Activated CD4-positive, alpha-beta T cell treated with anti-CD3 and anti-CD28 coated beads, Interleukin-2, amount 50 U/mL, for 48 hours (primary cell): ENCODE results near the gene NDUFAF3.
A peak's percentile ranks its signal among the peaks of the same experiment; 100 is the strongest.

Experiments
- DNase-seq, 2 experiments: peaks; one replicate each; pipeline ENCODE4 v3.0.0-alpha.2; 2020

Gene NDUFAF3, protein sequence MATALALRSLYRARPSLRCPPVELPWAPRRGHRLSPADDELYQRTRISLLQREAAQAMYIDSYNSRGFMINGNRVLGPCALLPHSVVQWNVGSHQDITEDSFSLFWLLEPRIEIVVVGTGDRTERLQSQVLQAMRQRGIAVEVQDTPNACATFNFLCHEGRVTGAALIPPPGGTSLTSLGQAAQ

GRCh38 chr3:49021813-49022687 lies at the start of gene NDUFAF3:
Gene NDUFAF3, plus strand, starts transcription at chr3:49022121. Its CDS starts 24 bp downstream, at chr3:49022145.
- DNase-seq: peak; percentile 93 to 95

DNA sequence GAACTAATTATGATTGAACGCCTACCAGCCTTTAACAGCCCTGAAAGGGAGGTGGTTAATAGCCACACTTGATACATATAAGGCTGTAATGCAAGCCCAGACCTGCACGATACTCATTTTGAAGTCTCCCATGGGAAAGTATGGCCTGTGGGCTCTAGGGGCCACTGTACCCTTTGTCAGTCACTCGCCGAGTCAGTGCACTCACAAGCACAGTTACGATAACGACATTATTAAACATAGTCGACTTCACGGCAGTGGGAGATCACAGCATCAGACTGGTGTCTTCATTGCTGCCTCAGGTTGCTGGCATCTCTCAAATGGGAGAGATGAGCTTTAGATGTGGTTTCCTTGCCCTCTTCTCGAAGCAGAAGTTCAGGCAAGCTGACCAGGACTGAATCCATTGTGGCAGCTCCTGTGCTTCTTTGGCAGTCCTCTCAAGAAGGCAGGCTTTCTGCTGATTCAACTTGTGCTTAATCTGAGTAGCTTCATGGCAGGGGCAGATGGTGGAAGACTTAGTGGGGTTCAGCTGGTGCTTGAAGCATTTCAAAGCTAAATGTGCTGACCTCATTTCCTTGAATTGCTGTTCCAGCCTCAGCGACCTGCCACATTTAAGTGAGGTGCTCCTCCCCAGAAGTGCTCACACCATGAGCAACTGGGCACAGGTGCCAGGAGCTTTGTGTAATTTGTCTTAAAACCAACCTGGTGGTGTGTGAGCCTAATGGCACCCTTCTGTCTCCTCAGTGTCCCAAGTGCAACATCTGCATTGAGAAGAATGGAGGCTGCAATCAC lies 47.7 kb upstream of the NDUFAF3 start:
- DNase-seq: no peak

- no peak for DNase-seq
These were observed 42.5 kb upstream of the NDUFAF3 start for GRCh38 chr3:48979451-48979850.

DNA sequence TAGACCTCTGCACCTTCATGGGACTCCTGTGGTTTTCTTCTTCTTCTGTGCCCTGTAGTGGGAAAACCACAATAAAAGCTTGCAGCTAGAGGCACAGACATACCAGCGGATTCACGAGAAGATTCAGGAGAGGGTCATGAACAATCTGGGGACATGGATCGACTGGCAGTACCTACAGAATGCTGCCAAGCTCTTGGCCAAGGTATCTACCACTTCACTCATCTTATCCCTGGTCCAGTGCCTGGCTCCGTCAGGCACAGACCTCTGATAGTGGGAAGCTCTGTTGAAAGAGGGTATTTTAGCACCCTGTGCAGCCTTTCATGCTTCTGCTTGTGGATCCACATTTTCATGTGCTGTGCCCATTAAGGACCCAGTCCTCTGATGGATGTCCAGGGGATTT lies 41.6 kb upstream of the NDUFAF3 start:
- no peak for DNase-seq

GRCh38 chr3:48982016-48982415 lies 39.9 kb upstream of the NDUFAF3 start:
- DNase-seq: no peak

DNA sequence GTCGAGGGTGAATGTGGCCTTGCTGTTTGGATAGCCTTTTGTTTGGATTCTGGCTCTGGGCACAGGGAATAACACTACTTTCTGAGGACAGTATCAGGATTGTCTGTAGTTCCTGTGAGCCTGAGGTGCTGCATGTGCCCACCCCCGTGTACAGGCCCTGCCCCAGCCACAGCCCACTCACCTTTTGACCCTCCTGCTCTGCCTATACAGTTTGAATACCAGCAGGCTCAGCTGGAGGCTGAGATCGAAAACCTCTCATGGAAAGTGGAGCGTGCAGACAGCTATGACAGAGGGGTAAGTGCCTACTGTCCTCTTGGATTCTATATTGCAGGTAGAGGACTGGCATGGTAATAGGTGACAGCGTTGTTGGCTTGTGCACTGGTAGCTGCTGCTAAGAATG lies 39.2 kb upstream of the NDUFAF3 start:
- DNase-seq: no peak

DNA sequence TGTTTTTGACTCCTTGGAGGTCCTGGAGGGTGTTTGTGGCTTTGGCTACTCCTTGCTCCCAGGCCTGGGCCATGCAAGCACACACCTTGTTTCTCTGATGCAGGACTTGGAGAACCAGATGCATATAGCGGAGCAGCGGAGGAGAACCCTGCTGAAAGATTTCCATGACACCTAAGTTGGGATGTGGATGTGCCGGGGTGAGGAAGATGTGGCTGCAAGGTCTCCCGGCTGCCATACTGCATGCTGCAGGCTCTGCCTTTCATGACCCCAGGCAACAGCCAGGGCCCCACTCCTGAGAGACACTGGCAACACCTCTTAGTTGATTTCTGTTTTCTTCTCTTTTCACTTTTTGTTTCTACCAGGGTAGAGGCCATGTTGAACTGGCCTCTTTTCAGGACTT lies 38.8 kb upstream of the NDUFAF3 start:
- no peak for DNase-seq

DNA sequence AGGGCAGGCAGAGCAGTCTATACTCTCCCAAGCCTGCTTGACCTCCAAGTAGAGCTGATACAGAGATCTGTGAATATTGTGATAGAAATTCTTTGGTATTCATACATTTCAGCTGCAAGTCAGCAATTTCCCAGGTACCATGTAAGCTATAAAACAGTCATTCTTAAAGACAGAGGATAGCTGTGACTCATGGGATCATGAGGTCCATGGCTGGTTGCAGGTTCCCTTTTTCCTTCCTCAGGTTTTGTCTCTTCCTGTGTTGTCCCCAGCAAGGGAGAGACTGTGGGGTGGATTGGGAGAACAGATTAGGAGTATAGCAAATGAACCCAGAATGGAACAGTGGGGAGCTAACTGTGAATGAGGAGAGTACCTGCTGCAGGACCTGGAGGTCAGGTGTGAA lies 37.3 kb upstream of the NDUFAF3 start:
- no peak for DNase-seq

GRCh38 chr3:48985831-48986376 lies 36.0 kb upstream of the NDUFAF3 start:
- no peak for DNase-seq

GRCh38 chr3:48989126-48989795 lies 32.7 kb upstream of the NDUFAF3 start:
- no peak for DNase-seq

DNA sequence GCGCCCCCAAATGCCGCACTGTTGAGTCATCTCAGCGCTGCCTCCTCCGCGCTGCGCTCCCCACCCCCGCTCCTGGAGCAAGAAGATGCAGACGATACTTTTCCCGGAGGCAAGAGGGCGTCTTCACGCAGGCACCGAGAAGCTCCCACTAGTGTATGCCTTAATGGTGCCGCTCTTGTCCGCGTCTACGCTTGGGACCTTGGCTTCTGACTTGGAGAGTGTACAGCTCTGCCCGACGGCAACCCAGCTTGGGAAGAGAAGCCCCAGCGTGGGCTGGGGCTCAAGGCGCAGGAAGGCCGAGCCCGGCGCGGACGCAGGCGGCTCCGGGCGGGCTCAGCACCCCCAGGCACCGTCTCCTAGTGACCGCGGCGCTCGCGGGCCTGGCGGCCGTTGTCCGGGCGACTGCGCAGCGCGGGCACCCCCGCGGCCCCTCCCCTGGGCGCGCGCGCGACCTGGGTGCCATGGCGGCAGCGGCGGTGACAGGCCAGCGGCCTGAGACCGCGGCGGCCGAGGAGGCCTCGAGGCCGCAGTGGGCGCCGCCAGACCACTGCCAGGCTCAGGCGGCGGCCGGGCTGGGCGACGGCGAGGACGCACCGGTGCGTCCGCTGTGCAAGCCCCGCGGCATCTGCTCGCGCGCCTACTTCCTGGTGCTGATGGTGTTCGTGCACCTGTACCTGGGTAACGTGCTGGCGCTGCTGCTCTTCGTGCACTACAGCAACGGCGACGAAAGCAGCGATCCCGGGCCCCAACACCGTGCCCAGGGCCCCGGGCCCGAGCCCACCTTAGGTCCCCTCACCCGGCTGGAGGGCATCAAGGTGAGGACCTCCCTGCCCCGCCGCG lies 31.9 kb upstream of the NDUFAF3 start, which contains the start of gene P4HTM:
Gene P4HTM (plus strand): TSS at position 446 of the 840 bp plus-strand sequence. CDS start 16 bp downstream, at position 462.
- peak; percentile 82 to 86 for DNase-seq

GRCh38 chr3:48990636-48991469 lies 31.1 kb upstream of the NDUFAF3 start:
- peak; percentile 41 to 47 for DNase-seq

- no peak for DNase-seq
These were observed 29.9 kb upstream of the NDUFAF3 start for GRCh38 chr3:48991851-48992545.

- DNase-seq: no peak
These were observed 28.1 kb upstream of the NDUFAF3 start for GRCh38 chr3:48993834-48994233.

DNA sequence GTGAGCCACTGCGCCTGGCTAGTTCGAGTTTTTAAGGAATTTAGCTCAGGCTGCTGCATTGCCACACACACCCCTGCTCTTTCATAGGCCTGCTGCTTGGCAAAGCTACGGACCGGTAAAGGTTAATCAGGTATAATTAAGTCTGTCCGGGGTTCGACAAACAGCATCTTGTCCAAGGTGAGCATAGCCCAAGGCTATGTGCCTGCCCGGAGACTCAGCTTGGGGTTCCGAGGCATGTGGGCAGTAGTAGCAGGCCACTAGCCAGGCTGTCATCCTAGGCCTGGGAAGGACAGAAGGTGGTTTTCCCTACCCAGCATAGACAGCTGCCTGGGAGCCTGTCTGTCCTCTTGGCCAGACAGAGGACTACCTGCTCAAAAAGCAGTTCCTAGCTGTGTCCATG lies 25.3 kb upstream of the NDUFAF3 start:
- DNase-seq: no peak

GRCh38 chr3:48997102-48997635 lies 24.8 kb upstream of the NDUFAF3 start:
- no peak for DNase-seq

DNA sequence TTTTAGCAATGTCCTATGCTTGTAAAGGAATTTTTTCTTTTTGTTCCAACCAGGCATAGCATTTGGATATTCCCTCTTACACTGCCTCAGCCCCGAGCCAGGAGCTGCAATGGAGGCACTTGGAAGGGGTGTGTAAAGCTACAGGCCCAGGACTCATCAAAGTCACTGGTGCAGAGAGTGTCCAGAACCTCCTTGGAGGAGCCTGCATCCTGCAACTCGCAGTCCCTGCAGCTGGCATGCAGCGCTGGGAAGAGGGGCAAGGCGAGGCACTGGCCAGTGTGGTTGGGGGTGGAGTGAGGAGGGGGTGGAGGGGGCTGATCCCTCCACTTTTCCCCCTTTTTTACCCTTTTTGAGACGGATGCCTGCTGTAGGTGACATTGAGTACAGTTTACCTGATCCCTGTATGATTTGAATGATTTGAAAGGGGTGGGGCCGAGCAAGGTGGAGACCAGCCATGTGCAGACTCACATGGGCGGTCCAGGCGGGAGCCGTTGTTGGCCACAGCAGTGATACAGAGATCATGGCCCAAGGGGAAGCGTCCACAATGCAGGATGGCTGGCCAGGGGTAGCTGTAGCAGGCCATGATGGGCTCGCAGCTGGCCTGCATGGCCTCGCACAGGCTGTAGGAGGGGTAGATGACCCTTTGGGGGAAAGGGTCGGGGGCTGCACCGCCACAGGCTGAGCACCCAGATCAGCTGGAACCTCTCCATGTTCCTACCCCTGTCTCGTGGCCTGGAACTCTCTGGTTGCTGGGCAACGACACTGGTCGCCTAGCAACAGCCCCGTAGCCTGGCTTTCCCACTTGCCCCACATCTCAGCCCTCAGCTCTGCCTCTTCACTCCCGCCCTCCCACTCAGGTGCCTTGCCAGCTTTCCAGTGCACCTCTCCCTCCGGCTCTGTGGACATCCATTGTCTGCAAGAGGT lies 23.9 kb upstream of the NDUFAF3 start:
- no peak for DNase-seq

GRCh38 chr3:48999085-48999858 lies 22.6 kb upstream of the NDUFAF3 start:
- DNase-seq: no peak
